Activated T-cell treated with anti-CD3 and anti-CD28 coated beads, Interleukin-2, amount 50 U/mL, for 24 hours (primary cell): ENCODE measurements around the gene AGFG1.
A peak's percentile ranks its signal among the peaks of the same experiment; 100 is the strongest.

Experiments
- DNase-seq: peaks from one replicate; pipeline ENCODE4 v3.0.0-alpha.2; 2020
- H3K27ac Mint-ChIP-seq: 2 replicates; pipeline ENCODE4 v1.8.0; 2020; ENCODE audit warnings: mild to moderate bottlenecking, mixed read lengths
- H3K27me3 Mint-ChIP-seq: 2 replicates; pipeline ENCODE4 v1.8.0; 2020; ENCODE audit warnings: mixed read lengths
- H3K36me3 Mint-ChIP-seq: 2 replicates; pipeline ENCODE4 v1.8.0; 2020; ENCODE audit warnings: low read depth, mixed read lengths
- H3K4me1 Mint-ChIP-seq: 2 replicates; pipeline ENCODE4 v1.8.0; 2020; ENCODE audit warnings: low read depth, mixed read lengths
- H3K4me3 Mint-ChIP-seq: 2 replicates; pipeline ENCODE4 v1.8.0; 2020; ENCODE audit warnings: mild to moderate bottlenecking, moderate library complexity, mixed read lengths
- H3K9me3 Mint-ChIP-seq: 2 replicates; pipeline ENCODE4 v1.8.0; 2020; ENCODE audit warnings: mixed read lengths

The AGFG1 gene

GRCh38 chr2:227499627-227500300 lies 27.8 kb downstream of the AGFG1 start:
- no peak overlapping the region for H3K27ac Mint-ChIP-seq
- no peak overlapping the region for H3K4me3 Mint-ChIP-seq
- H3K27me3 Mint-ChIP-seq = no peaks in the 10 kb centered on the region
- H3K4me1 Mint-ChIP-seq = peaks cover 74% of the 10 kb centered on the region
- H3K9me3 Mint-ChIP-seq = no peaks in the 10 kb centered on the region
- no peak for DNase-seq
- peaks cover 84% of the 10 kb centered on the region for H3K36me3 Mint-ChIP-seq

- DNase-seq = no peak
- no peaks in the 10 kb centered on the region for H3K9me3 Mint-ChIP-seq
- peaks cover 74% of the 10 kb centered on the region for H3K4me1 Mint-ChIP-seq
- no peaks in the 10 kb centered on the region for H3K27me3 Mint-ChIP-seq
- no peak overlapping the region for H3K4me3 Mint-ChIP-seq
- peaks cover 82% of the 10 kb centered on the region for H3K36me3 Mint-ChIP-seq
- H3K27ac Mint-ChIP-seq = no peak overlapping the region
Measured at GRCh38 chr2:227500301-227500630, 28.3 kb downstream of the AGFG1 start.

GRCh38 chr2:227503433-227504406 lies 31.8 kb downstream of the AGFG1 start:
- peaks cover 83% of the 10 kb centered on the region for H3K4me1 Mint-ChIP-seq
- H3K27me3 Mint-ChIP-seq = no peaks in the 10 kb centered on the region
- peak overlapping the region; percentile 64 for H3K27ac Mint-ChIP-seq
- peaks cover 80% of the 10 kb centered on the region for H3K36me3 Mint-ChIP-seq
- no peak overlapping the region for H3K4me3 Mint-ChIP-seq
- DNase-seq = no peak
- no peaks in the 10 kb centered on the region for H3K9me3 Mint-ChIP-seq

DNA sequence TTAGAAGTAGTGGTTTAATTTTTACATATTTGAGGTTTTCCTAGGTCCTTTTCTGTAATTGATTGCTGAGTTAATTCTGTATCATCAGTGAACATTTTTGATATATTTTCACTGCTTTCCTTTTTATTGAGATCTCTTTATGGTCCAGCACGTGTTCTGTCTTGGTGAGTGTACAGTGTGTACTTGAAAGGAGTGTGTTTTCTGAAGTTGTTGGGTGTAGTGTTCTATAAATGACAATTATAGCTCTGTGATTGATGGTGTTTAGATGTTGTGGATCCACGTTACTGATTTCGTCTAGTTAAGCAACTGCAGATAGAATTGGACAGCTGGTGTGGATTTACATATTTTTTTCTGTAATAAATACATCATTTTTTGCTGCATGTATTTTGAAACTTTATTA lies 32.7 kb downstream of the AGFG1 start:
- H3K27me3 Mint-ChIP-seq = no peaks in the 10 kb centered on the region
- no peaks in the 10 kb centered on the region for H3K9me3 Mint-ChIP-seq
- DNase-seq = no peak
- peak overlapping the region; percentile 15 for H3K27ac Mint-ChIP-seq
- H3K36me3 Mint-ChIP-seq = peaks cover 75% of the 10 kb centered on the region
- peaks cover 85% of the 10 kb centered on the region for H3K4me1 Mint-ChIP-seq
- H3K4me3 Mint-ChIP-seq = no peak overlapping the region

GRCh38 chr2:227506456-227506855 lies 34.5 kb downstream of the AGFG1 start:
- Mint-ChIP-seq H3K36me3 (peaks cover 59% of the 10 kb centered on the region), H3K4me1 (peaks cover 89% of the 10 kb centered on the region), H3K27ac (peak overlapping the region; percentile 66), H3K9me3 (no peaks in the 10 kb centered on the region), H3K27me3 (no peaks in the 10 kb centered on the region), H3K4me3 (peak overlapping the region; percentile 11)
- no peak for DNase-seq

GRCh38 chr2:227507963-227508362 lies 36.0 kb downstream of the AGFG1 start:
- H3K9me3 Mint-ChIP-seq = no peaks in the 10 kb centered on the region
- H3K4me3 Mint-ChIP-seq = no peak overlapping the region
- no peaks in the 10 kb centered on the region for H3K27me3 Mint-ChIP-seq
- H3K4me1 Mint-ChIP-seq = peaks cover 91% of the 10 kb centered on the region
- peak overlapping the region; percentile 14 for H3K27ac Mint-ChIP-seq
- no peak for DNase-seq
- peaks cover 45% of the 10 kb centered on the region for H3K36me3 Mint-ChIP-seq

DNA sequence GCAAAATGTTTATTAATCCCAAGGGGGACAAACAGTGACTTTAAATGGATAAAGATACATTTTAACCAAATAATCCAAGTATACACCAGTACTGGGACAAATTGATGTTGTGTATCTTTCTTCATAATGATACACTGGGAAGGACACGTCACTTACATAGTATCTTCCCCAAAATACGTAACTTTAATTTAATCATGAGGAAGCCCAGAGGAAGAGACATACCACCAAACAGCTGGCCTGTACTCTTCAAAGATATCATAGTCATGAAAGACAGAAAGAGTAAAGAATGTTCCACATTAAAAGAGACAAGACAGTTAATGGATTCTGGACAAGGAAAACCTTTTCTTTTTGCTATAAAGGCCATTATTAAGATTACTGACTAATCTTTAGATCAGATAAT lies 37.1 kb downstream of the AGFG1 start:
- Mint-ChIP-seq H3K36me3 (peaks cover 45% of the 10 kb centered on the region), H3K27ac (no peak overlapping the region), H3K27me3 (no peaks in the 10 kb centered on the region), H3K4me1 (peaks cover 92% of the 10 kb centered on the region), H3K9me3 (no peaks in the 10 kb centered on the region), H3K4me3 (no peak overlapping the region)
- no peak for DNase-seq

DNA sequence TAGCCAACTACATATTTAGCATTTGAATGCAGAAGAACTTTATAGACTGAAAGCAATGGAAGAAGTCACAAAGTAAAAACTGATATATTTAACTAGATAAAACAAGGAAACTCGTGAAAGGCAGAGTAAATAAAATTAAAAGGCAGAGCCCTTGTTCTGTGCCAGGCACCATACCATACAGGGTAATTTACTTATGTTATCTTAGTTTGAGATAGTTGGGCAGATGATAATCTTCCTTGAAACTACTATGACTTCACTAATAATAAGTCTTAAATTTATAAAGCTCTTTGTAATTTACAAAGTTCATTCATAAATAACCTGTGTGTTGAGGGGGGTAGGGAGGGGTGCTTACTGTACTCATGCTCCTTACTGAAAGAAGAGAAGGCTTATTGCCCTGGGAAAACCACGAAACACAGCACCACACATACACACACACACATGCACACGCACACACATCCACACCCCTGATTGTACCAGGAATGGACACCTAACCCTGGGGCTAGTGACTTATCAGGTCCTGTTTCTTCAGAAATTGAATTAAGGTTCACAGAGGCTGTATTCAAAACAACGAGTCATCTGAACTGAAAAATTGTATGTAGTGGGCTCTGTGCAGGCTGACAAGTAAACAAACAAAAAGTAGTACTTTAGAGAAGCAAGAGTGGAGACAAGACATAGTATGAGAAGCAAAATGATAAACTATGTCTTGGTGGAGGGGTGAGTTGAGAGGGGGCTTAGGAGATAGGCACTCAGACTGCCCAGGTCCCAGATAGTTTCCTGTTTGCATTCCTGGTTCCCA lies 38.1 kb downstream of the AGFG1 start:
- Mint-ChIP-seq H3K4me1 (peaks cover 88% of the 10 kb centered on the region), H3K4me3 (no peak overlapping the region), H3K27ac (peak overlapping the region; percentile 23), H3K36me3 (peaks cover 45% of the 10 kb centered on the region), H3K27me3 (no peaks in the 10 kb centered on the region), H3K9me3 (no peaks in the 10 kb centered on the region)
- no peak for DNase-seq

DNA sequence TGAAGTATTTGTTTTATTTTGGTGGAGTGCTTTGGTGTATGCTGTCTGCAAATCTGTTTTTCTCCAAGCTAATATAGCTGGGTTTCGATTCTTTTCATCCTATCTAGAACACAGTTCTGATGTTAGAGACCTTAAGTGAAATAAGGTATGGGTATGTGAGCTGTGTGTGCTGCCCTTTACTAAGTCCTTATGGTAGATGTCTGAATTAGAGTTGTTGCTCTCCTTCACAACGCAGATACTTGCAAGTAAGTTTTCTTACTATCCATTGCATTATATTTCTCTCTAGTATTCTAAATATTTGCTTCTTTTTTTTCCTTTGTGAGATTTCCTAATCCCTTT lies 38.6 kb downstream of the AGFG1 start:
- Mint-ChIP-seq H3K36me3 (peaks cover 45% of the 10 kb centered on the region), H3K4me1 (peaks cover 88% of the 10 kb centered on the region), H3K27me3 (no peaks in the 10 kb centered on the region), H3K4me3 (no peak overlapping the region), H3K27ac (peak overlapping the region; percentile 23), H3K9me3 (no peaks in the 10 kb centered on the region)
- no peak for DNase-seq

DNA sequence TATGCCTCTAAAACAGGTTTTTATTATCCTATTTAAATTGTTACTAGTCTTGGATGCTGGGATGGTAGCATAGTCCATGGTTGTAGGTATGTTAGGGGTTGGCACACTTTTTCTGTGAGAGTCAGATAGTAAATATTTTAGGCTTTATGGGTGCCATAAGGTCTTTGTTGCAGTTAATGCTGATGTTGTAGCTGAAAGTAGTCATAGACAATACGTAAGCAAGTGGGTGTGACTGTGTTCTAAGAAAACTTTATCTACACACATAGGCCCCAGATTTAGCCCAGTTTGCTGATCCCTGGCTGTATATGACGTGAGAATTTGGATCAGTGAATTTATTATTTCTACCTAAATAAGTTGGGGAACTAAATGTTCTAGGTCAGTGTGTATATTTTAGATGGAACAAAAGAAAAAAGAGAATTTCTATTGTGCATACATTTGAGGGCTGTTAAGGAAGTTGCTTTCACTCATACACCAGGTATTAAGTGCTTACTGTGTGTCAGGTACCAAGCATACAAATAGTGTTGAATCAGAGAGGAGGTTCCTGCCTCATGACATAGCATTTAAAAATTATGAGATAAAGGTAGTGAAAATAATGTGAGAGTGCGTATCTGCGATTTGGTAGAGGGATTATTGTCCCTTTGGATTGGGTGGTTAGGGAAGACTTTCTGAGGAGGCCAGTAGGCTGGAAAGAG lies 39.4 kb downstream of the AGFG1 start:
- no peak for DNase-seq
- Mint-ChIP-seq H3K9me3 (no peaks in the 10 kb centered on the region), H3K4me1 (peaks cover 88% of the 10 kb centered on the region), H3K4me3 (no peak overlapping the region), H3K27me3 (no peaks in the 10 kb centered on the region), H3K27ac (no peak overlapping the region), H3K36me3 (peaks cover 44% of the 10 kb centered on the region)

GRCh38 chr2:227511955-227512354 lies 40.0 kb downstream of the AGFG1 start:
- H3K9me3 Mint-ChIP-seq = no peaks in the 10 kb centered on the region
- DNase-seq = no peak
- H3K36me3 Mint-ChIP-seq = peaks cover 40% of the 10 kb centered on the region
- H3K4me1 Mint-ChIP-seq = peaks cover 86% of the 10 kb centered on the region
- H3K27ac Mint-ChIP-seq = no peak overlapping the region
- no peak overlapping the region for H3K4me3 Mint-ChIP-seq
- H3K27me3 Mint-ChIP-seq = no peaks in the 10 kb centered on the region

DNA sequence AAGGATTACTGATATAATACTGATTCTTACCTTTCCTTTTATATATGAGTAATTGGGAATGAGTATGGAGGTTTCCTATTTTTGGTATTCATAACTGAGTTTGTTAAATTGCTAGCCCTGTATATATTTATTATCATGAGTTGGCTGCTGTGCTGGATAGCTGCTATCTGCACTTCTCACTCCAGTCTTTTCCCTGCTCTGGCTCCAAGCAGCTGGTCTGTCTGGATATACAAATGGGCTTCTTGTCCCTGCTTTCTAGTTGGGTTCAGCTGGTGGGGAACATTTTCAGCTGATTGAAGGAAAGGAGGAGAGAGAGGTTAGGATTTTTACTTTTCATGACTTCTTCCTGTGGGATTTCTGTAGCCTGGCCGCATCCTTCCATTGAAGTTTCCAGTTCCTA lies 41.2 kb downstream of the AGFG1 start:
- H3K27ac Mint-ChIP-seq = no peak overlapping the region
- H3K9me3 Mint-ChIP-seq = no peaks in the 10 kb centered on the region
- DNase-seq = no peak
- H3K36me3 Mint-ChIP-seq = peaks cover 40% of the 10 kb centered on the region
- H3K4me3 Mint-ChIP-seq = no peak overlapping the region
- H3K27me3 Mint-ChIP-seq = no peaks in the 10 kb centered on the region
- H3K4me1 Mint-ChIP-seq = peaks cover 90% of the 10 kb centered on the region

GRCh38 chr2:227515742-227516141 lies 43.8 kb downstream of the AGFG1 start:
- no peak for DNase-seq
- peaks cover 45% of the 10 kb centered on the region for H3K36me3 Mint-ChIP-seq
- no peak overlapping the region for H3K4me3 Mint-ChIP-seq
- H3K27ac Mint-ChIP-seq = no peak overlapping the region
- no peaks in the 10 kb centered on the region for H3K27me3 Mint-ChIP-seq
- peaks cover 81% of the 10 kb centered on the region for H3K4me1 Mint-ChIP-seq
- H3K9me3 Mint-ChIP-seq = no peaks in the 10 kb centered on the region

DNA sequence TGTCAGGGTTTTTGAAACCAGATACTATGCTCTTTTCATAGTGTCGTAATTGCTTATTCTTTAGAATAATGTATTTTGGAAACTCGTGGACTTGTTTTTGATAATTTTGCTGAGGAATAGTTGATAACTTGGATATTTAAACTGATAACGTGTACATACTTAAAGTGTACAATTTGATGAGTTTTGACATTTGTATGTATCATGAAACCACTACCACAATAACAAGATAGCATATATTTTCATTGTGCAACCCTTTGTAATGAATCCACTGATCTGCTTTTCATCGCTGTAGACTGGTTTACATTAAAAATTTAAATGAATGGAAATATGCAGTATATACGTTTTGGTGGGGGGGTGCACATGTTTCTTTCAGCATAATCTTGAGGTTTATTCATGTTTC lies 45.8 kb downstream of the AGFG1 start:
- Mint-ChIP-seq H3K4me3 (no peak overlapping the region), H3K9me3 (no peaks in the 10 kb centered on the region), H3K27me3 (no peaks in the 10 kb centered on the region), H3K4me1 (peaks cover 75% of the 10 kb centered on the region), H3K27ac (no peak overlapping the region), H3K36me3 (peaks cover 63% of the 10 kb centered on the region)
- DNase-seq = no peak
